NCI-H2227 (cell line): ENCODE measurements around the gene XPOT.
"Not testable (repeated sequence)": the region's sequence is repeated elsewhere in the genome, so short reads cannot be mapped to it uniquely, and the experiment has no call there.

ENCODE experiments used
- DNase-seq: peaks from one replicate; lab custom pipeline; 2025; ENCODE audit not compliant: unreplicated experiment; lab: John Stamatoyannopoulos, UW

XPOT gene

GRCh38 chr12:64403707-64404469 lies at the start of gene XPOT:
TSS of gene XPOT (plus strand) at chr12:64404392. CDS start at chr12:64410036, 5,644 bp downstream.
- DNase-seq, result peak; percentile 98

GRCh38 chr12:64356209-64356608 lies 48.0 kb upstream of the XPOT start:
- DNase-seq, result not testable (repeated sequence)

- not testable (repeated sequence) for DNase-seq
These were observed 43.0 kb upstream of the XPOT start for GRCh38 chr12:64361173-64361572.

GRCh38 chr12:64362721-64363305 lies 41.4 kb upstream of the XPOT start:
- DNase-seq, result no peak

- no peak for DNase-seq
These were observed 20.5 kb upstream of the XPOT start for GRCh38 chr12:64383675-64384074.

- DNase-seq, result no peak
These were observed 19.2 kb upstream of the XPOT start for GRCh38 chr12:64385019-64385418.

GRCh38 chr12:64385468-64385867 lies 18.7 kb upstream of the XPOT start:
- DNase-seq, result no peak

GRCh38 chr12:64387197-64387816 lies 16.9 kb upstream of the XPOT start:
- no peak for DNase-seq

- no peak for DNase-seq
These were observed 15.0 kb upstream of the XPOT start for GRCh38 chr12:64389154-64389553.

- peak; percentile 80 for DNase-seq
These were observed 13.8 kb upstream of the XPOT start, which contains the start of gene C12orf56 for GRCh38 chr12:64390275-64390851. TSS of gene C12orf56 (minus strand) at chr12:64390758. CDS start at chr12:64390565, 193 bp downstream.

- DNase-seq, result peak; percentile 40
These were observed 12.0 kb upstream of the XPOT start for GRCh38 chr12:64392221-64392620.

- no peak for DNase-seq
These were observed 8.5 kb upstream of the XPOT start for GRCh38 chr12:64395739-64396138.

GRCh38 chr12:64400041-64400440 lies 4.2 kb upstream of the XPOT start:
- DNase-seq, result no peak

GRCh38 chr12:64402181-64402580 lies 2.0 kb upstream of the XPOT start:
- DNase-seq, result no peak

- DNase-seq, result peak; percentile 90
These were observed 471 bp downstream of the XPOT start for GRCh38 chr12:64404470-64405256.

GRCh38 chr12:64407342-64408223 lies 3.4 kb downstream of the XPOT start:
- DNase-seq, result no peak

- no peak for DNase-seq
These were observed 7.2 kb downstream of the XPOT start for GRCh38 chr12:64411427-64411826.

- no peak for DNase-seq
These were observed 8.3 kb downstream of the XPOT start for GRCh38 chr12:64412459-64412858.

GRCh38 chr12:64413884-64414283 lies 9.7 kb downstream of the XPOT start:
- no peak for DNase-seq

GRCh38 chr12:64418209-64418608 lies 14.0 kb downstream of the XPOT start:
- DNase-seq, result no peak
